22Rv1 (cell line): Measurements from ENCODE around the gene TSPAN5.

ENCODE experiments used
- ZFX ChIP-seq: fragments of 450-650 bp; IDR thresholded peaks from 2 replicates; pipeline ENCODE4 v1.6.1; 2017; ENCODE audit warnings: antibody characterized with exemption, borderline replicate concordance
- TF ChIP-seq, protein P1 (sequence below): fragments of 450-650 bp; IDR thresholded peaks from 2 replicates; pipeline ENCODE4 v1.5.1; 2017; ENCODE audit warnings: mild to moderate bottlenecking

GRCh38 chr4:98625399-98625798 lies 33.0 kb downstream of the TSPAN5 start:
- TF ChIP-seq, protein P1, sequence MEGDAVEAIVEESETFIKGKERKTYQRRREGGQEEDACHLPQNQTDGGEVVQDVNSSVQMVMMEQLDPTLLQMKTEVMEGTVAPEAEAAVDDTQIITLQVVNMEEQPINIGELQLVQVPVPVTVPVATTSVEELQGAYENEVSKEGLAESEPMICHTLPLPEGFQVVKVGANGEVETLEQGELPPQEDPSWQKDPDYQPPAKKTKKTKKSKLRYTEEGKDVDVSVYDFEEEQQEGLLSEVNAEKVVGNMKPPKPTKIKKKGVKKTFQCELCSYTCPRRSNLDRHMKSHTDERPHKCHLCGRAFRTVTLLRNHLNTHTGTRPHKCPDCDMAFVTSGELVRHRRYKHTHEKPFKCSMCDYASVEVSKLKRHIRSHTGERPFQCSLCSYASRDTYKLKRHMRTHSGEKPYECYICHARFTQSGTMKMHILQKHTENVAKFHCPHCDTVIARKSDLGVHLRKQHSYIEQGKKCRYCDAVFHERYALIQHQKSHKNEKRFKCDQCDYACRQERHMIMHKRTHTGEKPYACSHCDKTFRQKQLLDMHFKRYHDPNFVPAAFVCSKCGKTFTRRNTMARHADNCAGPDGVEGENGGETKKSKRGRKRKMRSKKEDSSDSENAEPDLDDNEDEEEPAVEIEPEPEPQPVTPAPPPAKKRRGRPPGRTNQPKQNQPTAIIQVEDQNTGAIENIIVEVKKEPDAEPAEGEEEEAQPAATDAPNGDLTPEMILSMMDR: no peak
- no peak for TF ChIP-seq ZFX
